Kidney epithelial cell (primary cell): ENCODE results near the gene ANXA9. TPM values are rescaled to one million over a fixed set of nuclear protein-coding genes. Genes with fewer than 3 reads are reported as not detected.

Experiments used
- DNase-seq: peaks from one replicate; pipeline ENCODE4 v3.0.0-alpha.2; 2010; ENCODE audit warnings: low read depth
- H3K27me3 ChIP-seq: 2 replicates; pipeline ENCODE4 v1.6.0; 2011; ENCODE audit warnings: low read length; ENCODE audit not compliant: control insufficient read depth, insufficient read depth
- H3K36me3 ChIP-seq: 2 replicates; pipeline ENCODE4 v1.5.1; 2011; ENCODE audit warnings: low read length; ENCODE audit not compliant: control insufficient read depth, insufficient read depth
- H3K4me3 ChIP-seq: 2 replicates; pipeline ENCODE4 v1.5.1; 2011; ENCODE audit warnings: low read depth, mild to moderate bottlenecking, control low read depth, low read length
- CTCF ChIP-seq: IDR thresholded peaks from 2 replicates; pipeline ENCODE4 v1.5.1; 2011; ENCODE audit warnings: mild to moderate bottlenecking, moderate library complexity, low read length, control low read depth, inconsistent platforms; ENCODE audit not compliant: insufficient read depth, poor library complexity, severe bottlenecking
- total RNA-seq: library from RNA; depleted of rRNA; stranded (reverse); fragments of >200 nt; gene quantifications from 2 replicates; pipeline ENCODE4 v1.2.3, GENCODE V29; 2015

ANXA9 gene
- total RNA-seq, 1 donor from 2014 or later: 1.3 TPM

DNA sequence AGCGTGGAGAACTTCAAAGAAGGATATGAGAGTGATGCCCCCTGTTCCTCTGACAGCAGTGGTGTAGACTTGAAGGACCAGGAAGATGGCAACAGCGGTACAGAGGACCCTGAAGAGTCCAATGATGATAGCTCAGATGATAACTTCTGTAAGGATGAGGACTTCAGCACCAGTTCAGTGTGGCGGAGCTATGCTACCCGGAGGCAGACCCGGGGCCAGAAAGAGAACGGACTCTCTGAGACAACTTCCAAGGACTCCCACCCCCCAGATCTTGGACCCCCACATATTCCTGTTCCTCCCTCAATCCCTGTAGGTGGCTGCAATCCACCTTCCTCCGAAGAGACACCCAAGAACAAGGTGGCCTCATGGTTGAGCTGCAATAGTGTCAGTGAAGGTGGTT lies 21.4 kb upstream of the ANXA9 start:
- Histone ChIP-seq H3K27me3 (no peaks in the 10 kb centered on the region), H3K36me3 (peaks cover 5% of the 10 kb centered on the region), H3K4me3 (no peak overlapping the region)
- TF ChIP-seq CTCF: no peak
- DNase-seq: no peak

GRCh38 chr1:150961756-150962155 lies 20.3 kb upstream of the ANXA9 start:
- no peak for DNase-seq
- H3K27me3 ChIP-seq: no peaks in the 10 kb centered on the region
- H3K36me3 ChIP-seq: peaks cover 10% of the 10 kb centered on the region
- no peak overlapping the region for H3K4me3 ChIP-seq
- TF ChIP-seq CTCF: no peak

DNA sequence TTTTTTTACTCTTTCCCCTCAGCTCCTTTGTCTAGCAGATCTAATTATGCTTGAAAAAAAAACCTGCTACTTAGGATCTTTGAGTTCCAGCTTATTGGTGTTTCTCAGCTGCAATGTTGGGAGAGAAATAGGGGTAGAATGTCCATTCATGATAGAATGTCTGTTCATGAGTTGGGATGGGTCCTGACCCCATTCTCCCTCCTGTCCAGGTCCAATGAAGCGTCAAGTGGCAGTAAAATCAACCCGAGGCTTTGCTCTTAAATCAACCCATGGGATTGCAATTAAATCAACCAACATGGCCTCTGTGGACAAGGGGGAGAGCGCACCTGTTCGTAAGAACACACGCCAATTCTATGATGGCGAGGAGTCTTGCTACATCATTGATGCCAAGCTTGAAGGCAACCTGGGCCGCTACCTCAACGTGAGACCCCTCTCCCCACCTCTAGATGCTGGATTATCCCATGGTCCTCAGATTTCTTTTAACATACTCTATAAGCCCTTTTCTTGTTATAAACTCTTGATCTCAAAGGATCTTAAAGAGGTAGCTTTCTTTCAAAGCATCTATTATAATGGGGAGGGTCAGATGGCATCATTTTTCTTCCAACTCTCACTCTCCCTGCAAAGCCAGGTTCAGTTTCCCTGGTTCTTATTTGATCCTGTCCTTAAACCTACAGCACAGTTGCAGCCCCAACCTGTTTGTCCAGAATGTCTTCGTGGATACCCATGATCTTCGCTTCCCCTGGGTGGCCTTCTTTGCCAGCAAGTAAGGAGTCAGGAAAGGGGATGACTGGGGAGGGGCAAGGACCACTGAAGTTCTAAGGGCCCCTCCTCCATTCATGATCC lies 18.6 kb upstream of the ANXA9 start:
- Histone ChIP-seq H3K4me3 (no peak overlapping the region), H3K27me3 (no peaks in the 10 kb centered on the region), H3K36me3 (peaks cover 11% of the 10 kb centered on the region)
- no peak for DNase-seq
- no peak for TF ChIP-seq CTCF

- H3K27me3 ChIP-seq: no peaks in the 10 kb centered on the region
- no peak for DNase-seq
- no peak for TF ChIP-seq CTCF
- H3K4me3 ChIP-seq: no peak overlapping the region
- peaks cover 11% of the 10 kb centered on the region for H3K36me3 ChIP-seq
These were observed 18.0 kb upstream of the ANXA9 start for GRCh38 chr1:150964164-150964489.

DNA sequence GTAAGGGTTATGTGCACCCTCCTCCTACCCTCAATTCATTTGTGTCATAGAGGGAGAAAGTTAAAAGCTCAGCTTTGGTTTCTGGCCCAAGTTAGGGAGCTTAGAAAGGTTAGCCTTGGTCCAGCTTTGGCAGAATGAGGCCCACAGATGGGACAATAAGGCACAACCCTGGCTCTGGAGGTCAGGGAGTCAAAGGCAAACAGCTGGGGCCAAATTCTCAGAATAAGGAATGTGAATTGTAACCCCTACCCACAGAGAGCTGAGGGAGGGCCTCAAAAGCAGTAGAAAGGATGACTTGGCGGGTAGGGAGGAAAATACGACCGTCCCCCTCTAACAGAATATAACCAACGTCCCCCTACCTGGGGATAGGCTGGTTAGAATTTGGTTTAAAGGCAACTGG lies 16.5 kb upstream of the ANXA9 start:
- no peaks in the 10 kb centered on the region for H3K27me3 ChIP-seq
- no peak overlapping the region for H3K4me3 ChIP-seq
- TF ChIP-seq CTCF: no peak
- no peak for DNase-seq
- peaks cover 11% of the 10 kb centered on the region for H3K36me3 ChIP-seq

DNA sequence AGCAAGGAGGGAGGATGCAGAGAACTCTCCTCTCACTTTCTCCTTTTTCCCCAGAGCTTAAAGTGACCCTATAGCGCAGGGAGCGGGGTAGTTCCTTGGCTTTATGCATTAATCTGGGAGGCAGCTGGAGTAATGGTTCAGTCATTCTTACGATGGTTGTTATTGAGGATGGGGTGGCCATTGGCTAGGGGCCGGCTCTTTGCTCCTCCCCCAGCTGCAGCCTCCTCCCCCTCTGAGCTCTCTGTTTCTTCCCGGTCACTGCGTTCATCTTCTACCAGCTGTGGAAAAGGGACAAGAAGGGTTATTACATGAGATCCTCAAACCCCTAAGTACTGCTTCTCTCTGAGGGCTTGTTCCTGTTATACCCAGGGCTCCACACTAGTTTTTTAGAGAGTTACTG lies 16.1 kb upstream of the ANXA9 start:
- Histone ChIP-seq H3K36me3 (peaks cover 11% of the 10 kb centered on the region), H3K27me3 (no peaks in the 10 kb centered on the region), H3K4me3 (no peak overlapping the region)
- TF ChIP-seq CTCF: no peak
- DNase-seq: no peak
